ENCODE data around the gene GPRC5A.

GRCh38 chr12:12945591-12945990 lies 54.2 kb downstream of the GPRC5A start:
- TF ChIP-seq CTCF (IDR thresholded peaks at IDR 0.05; ENCODE audit: low read depth, low read length) (no peak), EZH2phosphoT487 (IDR thresholded peaks at IDR 0.05; ENCODE audit: low read depth) (no peak)
